HEK293 (cell line): ENCODE measurements around the gene TAF11.

Source experiments
- CTCF ChIA-PET: fragments of 350-600 bp; formaldehyde crosslinking; extraction: SDS; loops from one replicate; lab custom pipeline; 2021; ENCODE audit warnings: antibody characterized with exemption; lab: Yijun Ruan, JAX
- POLR2A ChIA-PET: fragments of 300-600 bp; formaldehyde crosslinking; extraction: SDS; loops from one replicate; lab custom pipeline; 2020; ENCODE audit warnings: antibody characterized with exemption, inconsistent platforms; lab: Yijun Ruan, JAX
- H3K27ac ChIP-seq: fragments of 200-500 bp; sonication (Bioruptor generic); 2 replicates; pipeline ENCODE4 v1.5.1; 2014; ENCODE audit warnings: low read depth, low read length, control low read depth, inconsistent platforms; ENCODE audit errors: extremely low read depth
- H3K36me3 ChIP-seq, 2 experiments: fragments of 200-500 bp in 1 of 2; sonication (Bioruptor generic) in 1 of 2; 1 replicate in 1 of 2; 2 replicates in 1 of 2; pipeline ENCODE4 v1.5.1; 2014 to 2017; ENCODE audit warnings: inconsistent platforms in 2 of 2, low read length in 2 of 2; ENCODE audit not compliant: control insufficient read depth in 2 of 2, insufficient read depth in 1 of 2
- H3K4me1 ChIP-seq: fragments of 200-500 bp; sonication (Bioruptor generic); 2 replicates; pipeline ENCODE4 v1.5.1; 2014; ENCODE audit warnings: mild to moderate bottlenecking, low read length, inconsistent platforms; ENCODE audit not compliant: control insufficient read depth, insufficient read depth
- H3K4me3 ChIP-seq: 2 replicates; pipeline ENCODE4 v1.5.1; 2011; ENCODE audit warnings: low read depth, mild to moderate bottlenecking, control low read depth, low read length, moderate library complexity
- H3K9me3 ChIP-seq: fragments of 200-500 bp; sonication (Bioruptor generic); 2 replicates; pipeline ENCODE4 v1.5.1; 2014; ENCODE audit warnings: low read depth, low read length, inconsistent platforms; ENCODE audit not compliant: control insufficient read depth, insufficient read depth
- BCL11B ChIP-seq: fragments of 450-650 bp; formaldehyde crosslinking; IDR thresholded peaks from 2 replicates; pipeline ENCODE4 v1.5.1; 2016; ENCODE audit warnings: low read depth, missing biosample characterization, missing genetic modification characterization
- ELK4 ChIP-seq: IDR thresholded peaks from 2 replicates; pipeline ENCODE4 v1.6.1; 2011; ENCODE audit warnings: mild to moderate bottlenecking, low read depth, low read length, borderline replicate concordance
- GLI4 ChIP-seq: fragments of 450-650 bp; formaldehyde crosslinking; IDR thresholded peaks from 2 replicates; pipeline ENCODE4 v1.5.1; 2016; ENCODE audit warnings: missing biosample characterization, missing genetic modification characterization
- GLIS2 ChIP-seq: fragments of 450-650 bp; formaldehyde crosslinking; IDR thresholded peaks from 2 replicates; pipeline ENCODE4 v1.5.1; 2016; ENCODE audit warnings: missing biosample characterization, missing genetic modification characterization
- HOXA7 ChIP-seq: sonication (generic); formaldehyde crosslinking; IDR thresholded peaks from 2 replicates; pipeline ENCODE4 v1.8.1; 2022; ENCODE audit warnings: missing genetic modification reagents, borderline replicate concordance
- HOXD13 ChIP-seq: sonication (generic); formaldehyde crosslinking; IDR thresholded peaks from 2 replicates; pipeline ENCODE4 v1.8.0; 2022; ENCODE audit warnings: missing genetic modification reagents, borderline replicate concordance
- KLF17 ChIP-seq: fragments of 450-650 bp; formaldehyde crosslinking; IDR thresholded peaks from 2 replicates; pipeline ENCODE4 v1.5.1; 2016; ENCODE audit warnings: missing biosample characterization, missing genetic modification characterization
- MYNN ChIP-seq: fragments of 450-650 bp; formaldehyde crosslinking; IDR thresholded peaks from 2 replicates; pipeline ENCODE4 v1.5.1; 2016; ENCODE audit warnings: missing biosample characterization, missing genetic modification characterization, borderline replicate concordance
- PRDM6 ChIP-seq: fragments of 450-650 bp; formaldehyde crosslinking; IDR thresholded peaks from 2 replicates; pipeline ENCODE4 v1.5.1; 2017; ENCODE audit warnings: missing biosample characterization, missing genetic modification characterization
- SCRT1 ChIP-seq: fragments of 450-650 bp; formaldehyde crosslinking; IDR thresholded peaks from 2 replicates; pipeline ENCODE4 v1.5.1; 2016; ENCODE audit warnings: missing biosample characterization, missing genetic modification characterization, borderline replicate concordance
- SETDB1 ChIP-seq: IDR thresholded peaks from one replicate; pipeline ENCODE4 v1.6.1; 2017; ENCODE audit warnings: mild to moderate bottlenecking, low read length, moderate library complexity, mixed read lengths; ENCODE audit not compliant: insufficient read length
- SP7 ChIP-seq: fragments of 450-650 bp; formaldehyde crosslinking; IDR thresholded peaks from 2 replicates; pipeline ENCODE4 v1.5.1; 2016; ENCODE audit warnings: missing biosample characterization, missing genetic modification characterization
- YY2 ChIP-seq: fragments of 450-650 bp; formaldehyde crosslinking; IDR thresholded peaks from 2 replicates; pipeline ENCODE4 v1.5.1; 2016; ENCODE audit warnings: missing biosample characterization, missing genetic modification characterization
- ZBTB8A ChIP-seq: fragments of 450-650 bp; formaldehyde crosslinking; IDR thresholded peaks from 2 replicates; pipeline ENCODE4 v1.5.1; 2016; ENCODE audit warnings: missing biosample characterization, missing genetic modification characterization
- ZNF169 ChIP-seq: fragments of 450-650 bp; formaldehyde crosslinking; IDR thresholded peaks from 2 replicates; pipeline ENCODE4 v1.5.1; 2016; ENCODE audit warnings: missing biosample characterization, missing genetic modification characterization
- ZNF302 ChIP-seq: fragments of 450-650 bp; formaldehyde crosslinking; IDR thresholded peaks from 2 replicates; pipeline ENCODE4 v1.5.1; 2016; ENCODE audit warnings: missing biosample characterization, missing genetic modification characterization, low read depth
- ZNF548 ChIP-seq: fragments of 450-650 bp; formaldehyde crosslinking; IDR thresholded peaks from 2 replicates; pipeline ENCODE4 v1.5.1; 2016; ENCODE audit warnings: missing biosample characterization, missing genetic modification characterization
- ZNF561 ChIP-seq: fragments of 450-650 bp; IDR thresholded peaks from 2 replicates; pipeline ENCODE4 v1.5.1; 2018; ENCODE audit warnings: missing biosample characterization, missing genetic modification characterization, borderline replicate concordance
- ZNF707 ChIP-seq: fragments of 450-650 bp; formaldehyde crosslinking; IDR thresholded peaks from 2 replicates; pipeline ENCODE4 v1.5.1; 2016; ENCODE audit warnings: missing biosample characterization, missing genetic modification characterization
- ZNF776 ChIP-seq: fragments of 450-650 bp; formaldehyde crosslinking; IDR thresholded peaks from 2 replicates; pipeline ENCODE4 v1.5.0; 2017; ENCODE audit warnings: missing biosample characterization, missing genetic modification characterization, borderline replicate concordance
- ZNF837 ChIP-seq: fragments of 450-650 bp; formaldehyde crosslinking; IDR thresholded peaks from 2 replicates; pipeline ENCODE4 v1.5.1; 2016; ENCODE audit warnings: missing biosample characterization, missing genetic modification characterization

Gene TAF11

DNA sequence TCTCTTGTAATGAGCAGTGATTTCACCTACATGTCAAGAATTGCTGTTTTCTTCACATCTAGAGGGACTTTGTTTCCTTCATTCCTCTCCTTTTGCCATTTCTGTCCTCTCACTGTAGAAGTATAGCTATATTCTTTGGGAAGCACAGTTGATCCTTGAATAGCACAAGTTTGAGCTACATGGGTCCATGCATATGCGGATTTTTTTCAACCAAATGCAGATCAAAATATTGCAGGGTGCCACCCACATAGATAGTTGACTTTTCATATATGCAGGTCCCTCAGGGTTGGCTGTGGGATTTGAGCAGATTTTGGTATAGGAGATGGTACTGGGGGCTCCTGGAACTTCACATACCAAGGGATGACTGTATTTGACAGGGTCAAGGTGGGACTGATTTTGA lies 54.9 kb downstream of the TAF11 start (continued):
- no peak for TF ChIP-seq ZNF302
- TF ChIP-seq GLIS2, result no peak
- no peak for TF ChIP-seq MYNN (tag by site-specific recombination)
- TF ChIP-seq ZNF561 (tag by site-specific recombination), result no peak
- no peak for TF ChIP-seq ZNF707 (tag by site-specific recombination)
- TF ChIP-seq SETDB1, result no peak

- no peaks in the 10 kb centered on the region for H3K9me3 ChIP-seq
- no peaks in the 10 kb centered on the region for H3K4me1 ChIP-seq
- TF ChIP-seq SP7 (tag by site-specific recombination) (no peak), PRDM6 (no peak), SCRT1 (no peak), ZNF776 (tag by site-specific recombination) (no peak), KLF17 (tag by site-specific recombination) (no peak), HOXD13 (CRISPR knock-in tag) (no peak), ELK4 (no peak), ZNF837 (tag by site-specific recombination) (no peak), ZNF169 (no peak), BCL11B (tag by site-specific recombination) (no peak), YY2 (tag by site-specific recombination) (no peak), ZBTB8A (tag by site-specific recombination) (no peak), HOXA7 (CRISPR knock-in tag) (no peak), GLI4 (tag by site-specific recombination) (no peak), ZNF548 (tag by site-specific recombination) (no peak)
- no peak overlapping the region for H3K4me3 ChIP-seq
- peaks cover 36 to 69% of the 10 kb centered on the region in 2 experiments for H3K36me3 ChIP-seq
- POLR2A ChIA-PET, result interaction anchor here (0.7 to 1.8 kb wide), 2 partner anchors 10 to 29 kb away, joined by 3 to 4 read pairs; no protein-coding TSS in a partner anchor
- CTCF ChIA-PET, result interaction anchor here (0.7 to 0.8 kb wide), 4 partner anchors 9 to 258 kb away, joined by 3 to 5 read pairs (median 4); no protein-coding TSS in a partner anchor
- no peak overlapping the region for H3K27ac ChIP-seq
These were observed 58.7 kb downstream of the TAF11 start for GRCh38 chr6:34829137-34829536.
